Lower lobe of right lung (tissue), 2 donors: Measurements from ENCODE around the gene DEGS2. TPM values are rescaled to one million over a fixed set of nuclear protein-coding genes. Genes with fewer than 3 reads are reported as not detected.

Experiments used
- ATAC-seq, 2 donors: fragments of 200-7000 bp; cut with Tn5 transposase; one replicate each; pipeline ENCODE4 v1.9.1; 2020 to 2022; ENCODE audit warnings: mild to moderate bottlenecking in 2 of 2, moderate library complexity in 2 of 2
- DNase-seq: peaks from one replicate; pipeline ENCODE4 v3.0.0-alpha.2; 2020
- H3K27ac ChIP-seq: fragments of 200-600 bp; one replicate; pipeline ENCODE4 v1.8.0; 2022
- H3K27me3 ChIP-seq: fragments of 200-600 bp; one replicate; pipeline ENCODE4 v1.8.0; 2022; ENCODE audit warnings: low read depth
- H3K36me3 ChIP-seq: fragments of 200-600 bp; one replicate; pipeline ENCODE4 v1.8.0; 2022; ENCODE audit warnings: mild to moderate bottlenecking
- H3K4me1 ChIP-seq: fragments of 200-600 bp; one replicate; pipeline ENCODE4 v1.8.0; 2022
- H3K4me3 ChIP-seq: fragments of 200-600 bp; one replicate; pipeline ENCODE4 v1.8.0; 2022; ENCODE audit warnings: mild to moderate bottlenecking
- H3K9me3 ChIP-seq: fragments of 200-600 bp; one replicate; pipeline ENCODE4 v1.8.0; 2022
- intact Hi-C: fragments of 100-400 bp; cut with DNase I; formaldehyde crosslinking; loops from one replicate; pipeline ENCODE4 v1.11.0; 2022
- total RNA-seq: library from RNA; stranded (reverse); fragmentation: NEBNext Ultra II Directional; extraction: Animal tissue kit (Norgen Biotek cat#: 25700); gene quantifications from one replicate; pipeline ENCODE4 v1.2.1, GENCODE V29; 2021
- TF ChIP-seq, protein P1 (sequence below): fragments of 200-600 bp; IDR thresholded peaks from one replicate; pipeline ENCODE4 v1.8.0; 2022; ENCODE audit warnings: antibody characterized with exemption, mild to moderate bottlenecking
- donor health status: DM: no; HTN: yes; CAD: no; lungs with severe emphysema.

Gene DEGS2
- total RNA-seq, 1 donor from 2014 or later, result 5.8 TPM

DNA sequence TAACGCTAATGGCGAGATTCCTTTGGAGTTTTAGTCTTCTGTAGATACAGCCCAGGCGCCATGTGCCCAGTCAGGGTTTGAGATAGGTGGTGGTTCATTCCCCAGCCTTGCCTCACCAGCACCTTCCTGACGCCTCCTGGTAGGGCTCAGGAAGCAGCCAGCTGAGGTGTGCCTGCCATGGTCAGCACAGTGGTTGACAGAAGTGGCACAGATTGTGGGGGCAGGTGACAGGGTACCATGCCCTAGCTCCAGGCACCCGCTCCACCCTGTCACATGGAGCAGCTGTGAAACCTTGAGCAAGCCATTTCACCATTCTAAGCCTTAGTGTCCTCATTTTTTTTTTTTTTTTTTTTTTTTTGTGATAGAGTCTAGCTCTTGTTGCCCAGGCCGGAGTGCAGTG lies 48.6 kb downstream of the DEGS2 start:
- H3K36me3 ChIP-seq, result no peaks in the 10 kb centered on the region
- ATAC-seq (no peak), DNase-seq (no peak)
- H3K4me3 ChIP-seq, result no peak overlapping the region
- peaks cover 34% of the 10 kb centered on the region for H3K4me1 ChIP-seq
- no peaks in the 10 kb centered on the region for H3K9me3 ChIP-seq
- TF ChIP-seq, protein P1, sequence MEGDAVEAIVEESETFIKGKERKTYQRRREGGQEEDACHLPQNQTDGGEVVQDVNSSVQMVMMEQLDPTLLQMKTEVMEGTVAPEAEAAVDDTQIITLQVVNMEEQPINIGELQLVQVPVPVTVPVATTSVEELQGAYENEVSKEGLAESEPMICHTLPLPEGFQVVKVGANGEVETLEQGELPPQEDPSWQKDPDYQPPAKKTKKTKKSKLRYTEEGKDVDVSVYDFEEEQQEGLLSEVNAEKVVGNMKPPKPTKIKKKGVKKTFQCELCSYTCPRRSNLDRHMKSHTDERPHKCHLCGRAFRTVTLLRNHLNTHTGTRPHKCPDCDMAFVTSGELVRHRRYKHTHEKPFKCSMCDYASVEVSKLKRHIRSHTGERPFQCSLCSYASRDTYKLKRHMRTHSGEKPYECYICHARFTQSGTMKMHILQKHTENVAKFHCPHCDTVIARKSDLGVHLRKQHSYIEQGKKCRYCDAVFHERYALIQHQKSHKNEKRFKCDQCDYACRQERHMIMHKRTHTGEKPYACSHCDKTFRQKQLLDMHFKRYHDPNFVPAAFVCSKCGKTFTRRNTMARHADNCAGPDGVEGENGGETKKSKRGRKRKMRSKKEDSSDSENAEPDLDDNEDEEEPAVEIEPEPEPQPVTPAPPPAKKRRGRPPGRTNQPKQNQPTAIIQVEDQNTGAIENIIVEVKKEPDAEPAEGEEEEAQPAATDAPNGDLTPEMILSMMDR, result no peak
- H3K27me3 ChIP-seq, result no peaks in the 10 kb centered on the region
- H3K27ac ChIP-seq, result no peak overlapping the region
- intact Hi-C loops, result no loop called here

DNA sequence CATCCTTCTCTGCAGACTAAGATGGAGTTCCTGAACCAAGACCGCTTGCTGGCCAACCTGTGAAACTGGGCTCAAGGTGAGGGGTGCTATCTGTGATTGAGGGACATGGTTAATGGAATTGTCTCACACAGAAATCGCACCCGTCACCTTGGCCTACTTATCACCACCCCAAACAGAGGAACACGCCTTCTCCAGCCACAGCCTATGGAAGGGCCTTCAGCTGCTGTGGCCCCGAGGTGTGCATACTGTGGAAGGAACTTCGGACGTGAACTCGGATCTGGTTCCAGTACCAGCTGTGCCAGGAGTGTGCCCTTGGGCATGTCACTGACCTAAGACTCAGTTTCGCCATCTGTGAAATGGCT lies 49.9 kb downstream of the DEGS2 start:
- Histone ChIP-seq H3K27ac (no peak overlapping the region), H3K4me3 (no peak overlapping the region), H3K36me3 (no peaks in the 10 kb centered on the region), H3K9me3 (no peaks in the 10 kb centered on the region), H3K27me3 (no peaks in the 10 kb centered on the region), H3K4me1 (peaks cover 46% of the 10 kb centered on the region)
- ATAC-seq, result no peak
- DNase-seq, result no peak
- TF ChIP-seq, protein P1, result no peak
- intact Hi-C loops, result no loop called here

DNA sequence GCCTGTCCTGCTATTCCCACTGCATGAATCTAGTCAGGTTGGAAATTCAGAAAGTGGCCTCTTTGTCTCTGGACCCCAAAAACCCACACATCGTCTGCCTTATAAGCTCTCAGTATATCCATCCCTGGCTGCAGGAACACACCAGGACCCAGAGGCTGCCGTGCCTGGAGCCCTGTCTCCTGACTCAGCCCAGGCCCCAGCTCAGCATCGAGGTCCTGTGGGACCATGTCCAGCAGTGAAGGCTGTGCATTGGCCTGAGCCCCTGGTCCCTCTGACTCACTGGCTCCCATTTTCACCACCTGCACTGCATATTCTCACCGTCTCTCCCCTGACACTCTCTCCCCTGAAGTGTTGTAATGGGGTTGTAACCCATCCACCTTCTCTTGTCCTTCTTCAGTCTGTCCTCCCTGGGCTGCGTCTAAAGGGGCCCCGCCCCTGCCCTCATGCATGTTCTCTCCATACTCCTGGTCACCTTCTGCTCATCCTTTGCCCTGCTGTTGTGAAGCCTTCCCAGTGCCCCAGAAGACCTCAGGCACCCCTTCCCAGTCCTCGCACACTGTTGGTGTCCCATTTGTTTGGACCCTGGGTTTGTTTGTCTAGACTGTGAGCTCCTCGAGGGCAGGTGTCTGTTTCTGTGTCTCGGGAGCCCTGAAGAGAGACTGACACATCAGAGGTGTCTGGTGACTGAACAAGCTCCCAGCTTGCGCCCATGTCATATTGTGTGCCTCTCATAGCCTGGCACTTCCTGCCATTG lies 50.4 kb downstream of the DEGS2 start:
- intact Hi-C loops, result no loop called here
- TF ChIP-seq, protein P1, result no peak
- peaks cover 52% of the 10 kb centered on the region for H3K4me1 ChIP-seq
- H3K9me3 ChIP-seq, result no peaks in the 10 kb centered on the region
- H3K4me3 ChIP-seq, result no peak overlapping the region
- ATAC-seq (no peak), DNase-seq (no peak)
- H3K36me3 ChIP-seq, result no peaks in the 10 kb centered on the region
- no peaks in the 10 kb centered on the region for H3K27me3 ChIP-seq
- no peak overlapping the region for H3K27ac ChIP-seq

DNA sequence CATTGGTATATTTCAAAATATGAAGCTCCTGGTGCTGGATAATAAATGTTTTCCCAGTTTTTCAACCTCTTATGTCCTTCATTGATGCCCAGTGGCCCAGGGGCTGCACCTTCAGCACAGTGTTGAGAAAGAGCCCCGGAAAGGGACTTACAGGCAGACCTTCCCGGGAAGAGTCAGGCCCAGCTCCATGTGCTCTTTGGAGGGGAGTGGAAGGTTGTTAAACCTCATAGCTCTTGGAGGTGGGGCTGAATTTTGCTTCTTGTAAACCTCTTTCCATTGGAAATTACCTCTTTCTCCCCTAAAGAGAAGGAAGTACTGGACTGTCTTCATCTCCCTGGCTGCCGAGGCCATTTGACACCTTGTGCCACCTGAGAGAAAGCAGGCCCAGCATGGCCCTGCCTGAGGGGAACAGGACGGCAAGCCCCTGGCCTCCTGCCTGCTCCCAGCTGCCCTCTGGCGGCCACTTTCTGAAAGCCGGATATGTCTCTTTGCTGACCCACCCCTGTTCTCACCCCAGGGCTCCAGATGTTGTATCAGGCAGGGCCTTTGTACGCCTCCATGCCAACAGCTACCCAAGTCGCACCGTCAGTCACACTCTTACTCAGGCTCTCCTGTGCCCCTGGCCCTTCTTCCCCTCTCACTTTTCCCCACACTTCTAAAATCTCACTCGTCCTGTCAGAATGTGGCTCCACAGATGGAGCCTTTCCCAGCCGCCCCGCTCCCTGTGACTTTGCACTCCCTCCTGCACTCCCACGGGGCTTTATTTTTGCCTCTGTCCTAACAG lies 51.2 kb downstream of the DEGS2 start:
- Histone ChIP-seq H3K27me3 (no peaks in the 10 kb centered on the region), H3K4me1 (peaks cover 60% of the 10 kb centered on the region)

GRCh38 chr14:100107236-100107635 lies 52.2 kb downstream of the DEGS2 start:
- no peaks in the 10 kb centered on the region for H3K27me3 ChIP-seq
- H3K36me3 ChIP-seq, result no peaks in the 10 kb centered on the region
- DNase-seq, result peak; percentile 69
- no peaks in the 10 kb centered on the region for H3K9me3 ChIP-seq
- TF ChIP-seq, protein P1, result no peak
- H3K27ac ChIP-seq, result peak overlapping the region; percentile 50
- peaks cover 68% of the 10 kb centered on the region for H3K4me1 ChIP-seq
- intact Hi-C loops, result no loop called here
- H3K4me3 ChIP-seq, result no peak overlapping the region
- ATAC-seq, result peak; percentile 48 to 58

More for the DNA sequence above, 51.2 kb downstream of the DEGS2 start:
- no peaks in the 10 kb centered on the region for H3K36me3 ChIP-seq
- no peaks in the 10 kb centered on the region for H3K9me3 ChIP-seq
- DNase-seq (peak; percentile 86), ATAC-seq (peak; percentile 83 to 86)
- H3K4me3 ChIP-seq, result no peak overlapping the region
- intact Hi-C loops, result no loop called here
- peak overlapping the region; percentile 14 for H3K27ac ChIP-seq
- TF ChIP-seq, protein P1, result peak; percentile 90
